GM12878 (cell line): ENCODE results near the gene DPP4. TPM values are rescaled to one million over a fixed set of nuclear protein-coding genes. Genes with fewer than 3 reads are reported as not detected.

ENCODE experiments used
- ATAC-seq: fragments of 200-7000 bp; cut with Tn5 transposase; 3 replicates; pipeline ENCODE4 v1.9.1; 2020; ENCODE audit warnings: mild to moderate bottlenecking, moderate library complexity
- BruUV-seq: library from RNA; stranded (reverse); fragments of 400-500 nt; replicated peaks from 2 replicates; lab custom pipeline; 2021; lab: Mats Ljungman, UMichigan
- CTCF ChIA-PET: fragments of 300-600 bp; sonication (Branson Sonifier 250); formaldehyde crosslinking; extraction: SDS; loops from one replicate; lab custom pipeline; 2021; ENCODE audit warnings: inconsistent platforms; lab: Yijun Ruan, JAX
- POLR2A ChIA-PET: fragments of 350-600 bp; formaldehyde crosslinking; extraction: SDS; loops from one replicate; lab custom pipeline; 2021; ENCODE audit warnings: inconsistent platforms; lab: Charles Lee
- RAD21 ChIA-PET: fragments of 300-600 bp; sonication (Branson Sonifier 250); formaldehyde crosslinking; loops from one replicate; lab custom pipeline; 2023; ENCODE audit warnings: antibody characterized with exemption; ENCODE audit not compliant: unreplicated experiment; lab: Charles Lee
- SMC1A ChIA-PET: fragments of 300-600 bp; sonication (Branson Sonifier 250); formaldehyde crosslinking; loops from one replicate; lab custom pipeline; 2023; ENCODE audit not compliant: unreplicated experiment, uncharacterized antibody; lab: Charles Lee
- DNase-seq: peaks from one replicate; pipeline ENCODE4 v3.0.0-alpha.2; 2011; ENCODE audit warnings: low read depth, low spot score
- FAIRE-seq: peaks from 3 replicates; lab custom pipeline; 2011; peaks lifted over from hg19 to GRCh38; lab: Jason Lieb, UNC
- H2AFZ ChIP-seq: 2 replicates; pipeline ENCODE4 v1.6.0; 2011; ENCODE audit warnings: low read depth, low read length, control low read depth; ENCODE audit not compliant: control insufficient read depth
- H3K27ac ChIP-seq: 2 replicates; pipeline ENCODE4 v1.5.1; 2011; ENCODE audit warnings: control low read depth; ENCODE audit not compliant: control insufficient read depth, insufficient read depth
- H3K27me3 ChIP-seq, 2 experiments: replicated peaks in 1 of 2; 2 replicates each; pipeline versions ENCODE4 v1.6.0 to v1.6.1; 2011; ENCODE audit warnings: low read length in 1 of 2; ENCODE audit not compliant: control insufficient read depth in 2 of 2, insufficient read depth in 2 of 2
- H3K36me3 ChIP-seq, 2 experiments: 2 replicates each; pipeline ENCODE4 v1.5.1; 2011; ENCODE audit warnings: low read length in 1 of 2; ENCODE audit not compliant: control insufficient read depth in 2 of 2, insufficient read depth in 2 of 2
- H3K4me1 ChIP-seq: 2 replicates; pipeline ENCODE4 v1.6.1; 2011; ENCODE audit warnings: mild to moderate bottlenecking, low read length, moderate library complexity, mixed read lengths; ENCODE audit not compliant: control insufficient read depth, insufficient read depth
- H3K4me2 ChIP-seq: 2 replicates; pipeline ENCODE4 v1.6.0; 2011; ENCODE audit warnings: control low read depth; ENCODE audit not compliant: control insufficient read depth, insufficient read depth
- H3K4me3 ChIP-seq: fragments of 200-600 bp; sonication (generic); 2 replicates; pipeline ENCODE4 v1.5.1; 2016
- H3K79me2 ChIP-seq: 2 replicates; pipeline ENCODE4 v1.6.0; 2011; ENCODE audit warnings: low read length; ENCODE audit not compliant: control insufficient read depth, insufficient read depth
- H3K9ac ChIP-seq: 2 replicates; pipeline ENCODE4 v1.8.0; 2011; ENCODE audit warnings: low read length, control low read depth, mixed read lengths; ENCODE audit not compliant: control insufficient read depth, insufficient read depth
- H3K9me3 ChIP-seq: replicated peaks from 3 replicates; pipeline ENCODE4 v1.5.1; 2011; ENCODE audit warnings: mild to moderate bottlenecking, low read length; ENCODE audit not compliant: control insufficient read depth, insufficient read depth
- H4K20me1 ChIP-seq: 2 replicates; pipeline ENCODE4 v1.6.0; 2011; ENCODE audit not compliant: control insufficient read depth, insufficient read depth
- BACH1 ChIP-seq: fragments of 450-650 bp; IDR thresholded peaks from 2 replicates; pipeline ENCODE4 v1.6.1; 2017; ENCODE audit warnings: mild to moderate bottlenecking, borderline replicate concordance
- CBX5 ChIP-seq: sonication (generic); IDR thresholded peaks from 2 replicates; pipeline ENCODE4 v1.6.1; 2016; ENCODE audit warnings: low read depth, moderate library complexity, mild to moderate bottlenecking, inconsistent platforms
- CTCF ChIP-seq, 3 experiments: IDR thresholded peaks in 2 of 3; conservative IDR thresholded peaks in 1 of 3; 2 replicates each; pipeline ENCODE4 v1.5.1; 2011; ENCODE audit warnings: low read depth in 3 of 3, low read length in 3 of 3, mild to moderate bottlenecking in 3 of 3, control low read depth in 2 of 3, moderate library complexity in 2 of 3, inconsistent platforms in 1 of 3, mixed read lengths in 1 of 3; ENCODE audit not compliant: control insufficient read depth in 2 of 3, insufficient read depth in 1 of 3; ENCODE audit errors: extremely low read depth in 1 of 3
- HDGF ChIP-seq: fragments of 450-650 bp; IDR thresholded peaks from 2 replicates; pipeline ENCODE4 v1.6.1; 2016; ENCODE audit warnings: antibody characterized with exemption
- KDM1A ChIP-seq: fragments of 200-600 bp; sonication (generic); IDR thresholded peaks from 2 replicates; pipeline ENCODE4 v1.6.1; 2016; ENCODE audit warnings: borderline replicate concordance
- RAD21 ChIP-seq: IDR thresholded peaks from 2 replicates; pipeline ENCODE4 v1.6.1; 2011; ENCODE audit warnings: mild to moderate bottlenecking, low read depth, low read length, moderate library complexity; ENCODE audit not compliant: insufficient read depth
- SMC3 ChIP-seq: IDR thresholded peaks from 2 replicates; pipeline ENCODE4 v1.6.1; 2011; ENCODE audit warnings: low read length, improper control_type of control experiment, borderline replicate concordance
- WGBS: methylation state at CpG from one replicate; pipeline ENCODE4 v1.1.6; 2016; ENCODE audit warnings: low lambda C conversion rate; ENCODE audit not compliant: insufficient replicate concordance, insufficient coverage; ENCODE audit errors: missing lambda C conversion rate; 5-methylcytosine and 5-hydroxymethylcytosine counted together
- in situ Hi-C: fragments of 300-500 bp; cut with MboI; formaldehyde crosslinking; loops from 9 replicates; pipeline ENCODE4 v1.14.3; 2018; ENCODE audit warnings: mixed read lengths
- intact Hi-C: fragments of 100-400 bp; cut with micrococcal nuclease; formaldehyde crosslinking; loops from one replicate; pipeline ENCODE4 v1.14.2; 2022; ENCODE audit not compliant: unreplicated experiment
- polyA plus RNA-seq, 11 experiments: library from polyadenylated mRNA; depleted of rRNA in 4 of 11; unstranded in 6 of 11; stranded (reverse) in 5 of 11; fragments of >200 nt; fragmentation: Nextera tagmentation in 4 of 11; fragmentation: Illumina TruSeq in 1 of 11; extraction: Ambion mirVana in 4 of 11; extraction: Trizol in 1 of 11; gene quantifications; 1 replicate in 1 of 11; 2 replicates in 10 of 11; pipeline versions ENCODE4 v1.2.1 to v1.2.3, GENCODE V29; 2011 to 2016; ENCODE audit warnings: inconsistent platforms in 2 of 11, missing spikeins in 2 of 11, low read depth in 1 of 11
- total RNA-seq, 4 experiments: library from RNA; depleted of rRNA in 3 of 4; stranded (reverse); fragments of >200 nt in 3 of 4; fragmentation: Illumina TruSeq in 1 of 4; extraction: Trizol in 1 of 4; gene quantifications; 2 replicates each; pipeline versions ENCODE4 v1.2.1 to v1.2.3, GENCODE V29; 2013 to 2021
- TF ChIP-seq, protein P1 (sequence below): fragments of 450-650 bp; formaldehyde crosslinking; IDR thresholded peaks from 2 replicates; pipeline ENCODE4 v1.4.0; 2020; ENCODE audit warnings: mild to moderate bottlenecking, moderate library complexity
- TF ChIP-seq, protein P2 (sequence below): IDR thresholded peaks from 2 replicates; pipeline ENCODE4 v1.6.1; 2012; ENCODE audit warnings: low read depth, low read length, improper control_type of control experiment
- TF ChIP-seq, protein P3 (sequence below): fragments of 450-650 bp; IDR thresholded peaks from 2 replicates; pipeline ENCODE4 v1.6.1; 2017; ENCODE audit warnings: low read depth, mild to moderate bottlenecking, moderate library complexity

Gene DPP4
- total and polyA plus RNA-seq, 10 of the 15 experiments (the other 5 are each of a cell fraction or from before 2014, with no cell fraction given): 4.1 to 11.4 (median 9.3) TPM

- ChIA-PET RAD21 (interaction anchor here (0.6 to 1.8 kb wide), 11 partner anchors 16 to 137 kb away, joined by 3 to 29 read pairs (median 5); partner anchors contain the start of gene DPP4), SMC1A (interaction anchor here (0.7 to 4.9 kb wide), 17 partner anchors 15 to 213 kb away, joined by 3 to 90 read pairs (median 4); no protein-coding TSS in a partner anchor), CTCF (interaction anchor here (0.6 to 2.6 kb wide), 28 partner anchors 8 to 214 kb away, joined by 3 to 79 read pairs (median 4); no protein-coding TSS in a partner anchor), POLR2A (interaction anchor here (0.6 kb wide), 1 partner anchor 109 kb away, joined by 5 read pairs; no protein-coding TSS in a partner anchor)
- ATAC-seq: peak; percentile 33; the same call in 1 of the 3 replicates
- Histone ChIP-seq H3K36me3 (no peaks in the 10 kb centered on the region), H3K79me2 (no peaks in the 10 kb centered on the region), H3K4me2 (no peak overlapping the region), H3K9me3 (no peaks in the 10 kb centered on the region), H3K4me1 (no peaks in the 10 kb centered on the region), H3K27ac (no peak overlapping the region), H4K20me1 (no peaks in the 10 kb centered on the region), H2AFZ (no peak overlapping the region), H3K9ac (no peak overlapping the region), H3K27me3 (no peaks in the 10 kb centered on the region), H3K4me3 (no peak overlapping the region)
- no TSS peak for BruUV-seq
- in situ Hi-C loops (no loop called here), intact Hi-C loops (loop anchor here (1.0 kb wide), 1 partner anchor 116 kb away; no protein-coding TSS in a partner anchor)
- peak; percentile 27 for FAIRE-seq
- 25% methylated on average over 3 of the region's 3 CpGs for WGBS
- DNase-seq: no peak
- TF ChIP-seq, protein P1, sequence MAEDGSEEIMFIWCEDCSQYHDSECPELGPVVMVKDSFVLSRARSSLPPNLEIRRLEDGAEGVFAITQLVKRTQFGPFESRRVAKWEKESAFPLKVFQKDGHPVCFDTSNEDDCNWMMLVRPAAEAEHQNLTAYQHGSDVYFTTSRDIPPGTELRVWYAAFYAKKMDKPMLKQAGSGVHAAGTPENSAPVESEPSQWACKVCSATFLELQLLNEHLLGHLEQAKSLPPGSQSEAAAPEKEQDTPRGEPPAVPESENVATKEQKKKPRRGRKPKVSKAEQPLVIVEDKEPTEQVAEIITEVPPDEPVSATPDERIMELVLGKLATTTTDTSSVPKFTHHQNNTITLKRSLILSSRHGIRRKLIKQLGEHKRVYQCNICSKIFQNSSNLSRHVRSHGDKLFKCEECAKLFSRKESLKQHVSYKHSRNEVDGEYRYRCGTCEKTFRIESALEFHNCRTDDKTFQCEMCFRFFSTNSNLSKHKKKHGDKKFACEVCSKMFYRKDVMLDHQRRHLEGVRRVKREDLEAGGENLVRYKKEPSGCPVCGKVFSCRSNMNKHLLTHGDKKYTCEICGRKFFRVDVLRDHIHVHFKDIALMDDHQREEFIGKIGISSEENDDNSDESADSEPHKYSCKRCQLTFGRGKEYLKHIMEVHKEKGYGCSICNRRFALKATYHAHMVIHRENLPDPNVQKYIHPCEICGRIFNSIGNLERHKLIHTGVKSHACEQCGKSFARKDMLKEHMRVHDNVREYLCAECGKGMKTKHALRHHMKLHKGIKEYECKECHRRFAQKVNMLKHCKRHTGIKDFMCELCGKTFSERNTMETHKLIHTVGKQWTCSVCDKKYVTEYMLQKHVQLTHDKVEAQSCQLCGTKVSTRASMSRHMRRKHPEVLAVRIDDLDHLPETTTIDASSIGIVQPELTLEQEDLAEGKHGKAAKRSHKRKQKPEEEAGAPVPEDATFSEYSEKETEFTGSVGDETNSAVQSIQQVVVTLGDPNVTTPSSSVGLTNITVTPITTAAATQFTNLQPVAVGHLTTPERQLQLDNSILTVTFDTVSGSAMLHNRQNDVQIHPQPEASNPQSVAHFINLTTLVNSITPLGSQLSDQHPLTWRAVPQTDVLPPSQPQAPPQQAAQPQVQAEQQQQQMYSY (CRISPR knock-in tag): no peak
- no peak for TF ChIP-seq KDM1A
- TF ChIP-seq CBX5: no peak
- TF ChIP-seq, protein P2, sequence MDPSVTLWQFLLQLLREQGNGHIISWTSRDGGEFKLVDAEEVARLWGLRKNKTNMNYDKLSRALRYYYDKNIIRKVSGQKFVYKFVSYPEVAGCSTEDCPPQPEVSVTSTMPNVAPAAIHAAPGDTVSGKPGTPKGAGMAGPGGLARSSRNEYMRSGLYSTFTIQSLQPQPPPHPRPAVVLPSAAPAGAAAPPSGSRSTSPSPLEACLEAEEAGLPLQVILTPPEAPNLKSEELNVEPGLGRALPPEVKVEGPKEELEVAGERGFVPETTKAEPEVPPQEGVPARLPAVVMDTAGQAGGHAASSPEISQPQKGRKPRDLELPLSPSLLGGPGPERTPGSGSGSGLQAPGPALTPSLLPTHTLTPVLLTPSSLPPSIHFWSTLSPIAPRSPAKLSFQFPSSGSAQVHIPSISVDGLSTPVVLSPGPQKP: no peak
- peak; percentile 34 to 60 (median 42); a peak in 3 of 6 replicates for TF ChIP-seq CTCF (IDR thresholded peaks at IDR 0.05 in 2 of 3, conservative IDR thresholded peaks at IDR 0.05 in 1 of 3; ENCODE audit: control insufficient read depth in 2 of 3, extremely low read depth in 1 of 3, insufficient read depth in 1 of 3, low read depth in 3 of 3, low read length in 3 of 3)
- TF ChIP-seq HDGF: no peak
- TF ChIP-seq BACH1: no peak
- TF ChIP-seq SMC3: peak; percentile 80
- TF ChIP-seq, protein P3, sequence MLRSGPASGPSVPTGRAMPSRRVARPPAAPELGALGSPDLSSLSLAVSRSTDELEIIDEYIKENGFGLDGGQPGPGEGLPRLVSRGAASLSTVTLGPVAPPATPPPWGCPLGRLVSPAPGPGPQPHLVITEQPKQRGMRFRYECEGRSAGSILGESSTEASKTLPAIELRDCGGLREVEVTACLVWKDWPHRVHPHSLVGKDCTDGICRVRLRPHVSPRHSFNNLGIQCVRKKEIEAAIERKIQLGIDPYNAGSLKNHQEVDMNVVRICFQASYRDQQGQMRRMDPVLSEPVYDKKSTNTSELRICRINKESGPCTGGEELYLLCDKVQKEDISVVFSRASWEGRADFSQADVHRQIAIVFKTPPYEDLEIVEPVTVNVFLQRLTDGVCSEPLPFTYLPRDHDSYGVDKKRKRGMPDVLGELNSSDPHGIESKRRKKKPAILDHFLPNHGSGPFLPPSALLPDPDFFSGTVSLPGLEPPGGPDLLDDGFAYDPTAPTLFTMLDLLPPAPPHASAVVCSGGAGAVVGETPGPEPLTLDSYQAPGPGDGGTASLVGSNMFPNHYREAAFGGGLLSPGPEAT: no peak
- TF ChIP-seq RAD21: peak; percentile 64
Measured at GRCh38 chr2:162007447-162008040, 66.5 kb downstream of the DPP4 start.
